OCI-LY1 (cell line): ENCODE data around the gene CKAP2L.

ENCODE experiments used
- H2AFZ ChIP-seq: fragments of 200-600 bp; sonication (generic), shearing (Covaris generic); 2 replicates; pipeline ENCODE4 v1.6.0; 2014; ENCODE audit warnings: antibody characterized with exemption, mild to moderate bottlenecking, low read length
- H3F3A ChIP-seq: fragments of 200-600 bp; sonication (generic), shearing (Covaris generic); 2 replicates; pipeline ENCODE4 v1.6.0; 2014; ENCODE audit warnings: mild to moderate bottlenecking, antibody characterized with exemption, low read length, moderate library complexity; ENCODE audit not compliant: insufficient read depth
- H3K27ac ChIP-seq: fragments of 200-600 bp; sonication (generic); 2 replicates; pipeline ENCODE4 v1.5.1; 2014; ENCODE audit warnings: low read length, mixed run types, mild to moderate bottlenecking, low read depth; ENCODE audit not compliant: poor library complexity, severe bottlenecking
- H3K27me3 ChIP-seq: fragments of 200-600 bp; sonication (generic); 2 replicates; pipeline ENCODE4 v1.6.0; 2014; ENCODE audit warnings: antibody characterized with exemption, mild to moderate bottlenecking, low read length, moderate library complexity; ENCODE audit not compliant: insufficient read depth
- H3K36me3 ChIP-seq: fragments of 200-600 bp; sonication (generic); 2 replicates; pipeline ENCODE4 v1.6.1; 2014; ENCODE audit warnings: mild to moderate bottlenecking, antibody characterized with exemption, low read length, moderate library complexity, mixed read lengths; ENCODE audit not compliant: insufficient read depth
- H3K4me1 ChIP-seq: fragments of 200-600 bp; sonication (generic); 2 replicates; pipeline ENCODE4 v1.5.1; 2014; ENCODE audit warnings: mild to moderate bottlenecking, low read length, moderate library complexity; ENCODE audit not compliant: insufficient read depth, severe bottlenecking
- H3K4me2 ChIP-seq: fragments of 200-600 bp; sonication (generic), shearing (Covaris generic); 2 replicates; pipeline ENCODE4 v1.6.1; 2014; ENCODE audit warnings: low read length
- H3K4me3 ChIP-seq: fragments of 200-600 bp; sonication (generic); 2 replicates; pipeline ENCODE4 v1.5.1; 2014; ENCODE audit warnings: low read length, low read depth, mild to moderate bottlenecking, mixed read lengths; ENCODE audit not compliant: poor library complexity, severe bottlenecking
- H3K79me2 ChIP-seq: fragments of 200-600 bp; shearing (Covaris generic); 2 replicates; pipeline ENCODE4 v1.6.1; 2016; ENCODE audit warnings: mixed run types, low read length, mixed read lengths; ENCODE audit not compliant: insufficient read depth
- H3K9ac ChIP-seq: fragments of 200-600 bp; sonication (generic), shearing (Covaris generic); 2 replicates; pipeline ENCODE4 v1.6.1; 2014; ENCODE audit warnings: mild to moderate bottlenecking, low read length, mixed read lengths
- H3K9me2 ChIP-seq: fragments of 200-600 bp; sonication (generic), shearing (Covaris generic); 2 replicates; pipeline ENCODE4 v1.6.1; 2014; ENCODE audit warnings: low read depth, mild to moderate bottlenecking, low read length, mixed read lengths
- H3K9me3 ChIP-seq: fragments of 200-600 bp; shearing (Covaris generic); 2 replicates; pipeline ENCODE4 v1.6.1; 2014; ENCODE audit warnings: low read length, mixed read lengths
- H4K20me1 ChIP-seq: fragments of 200-600 bp; sonication (generic), shearing (Covaris generic); 2 replicates; pipeline ENCODE4 v1.6.0; 2016; ENCODE audit warnings: mild to moderate bottlenecking, low read length; ENCODE audit not compliant: insufficient read depth
- CTCF ChIP-seq: fragments of 200-600 bp; sonication (generic), shearing (Covaris generic); IDR thresholded peaks from 2 replicates; pipeline ENCODE4 v1.5.1; 2017; ENCODE audit warnings: mild to moderate bottlenecking, antibody characterized with exemption, low read length, moderate library complexity, mixed read lengths
- EZH2 ChIP-seq: fragments of 200-600 bp; sonication (generic), shearing (Covaris generic); IDR thresholded peaks from 2 replicates; pipeline ENCODE4 v1.8.0; 2017; ENCODE audit warnings: borderline replicate concordance, mixed run types, mild to moderate bottlenecking, antibody characterized with exemption, low read length, moderate library complexity, mixed read lengths

Gene CKAP2L

GRCh38 chr2:112728378-112729175 lies 35.8 kb downstream of the CKAP2L start:
- Histone ChIP-seq H3K36me3 (no peaks in the 10 kb centered on the region), H3K79me2 (no peaks in the 10 kb centered on the region), H3K9ac (no peak overlapping the region), H3K27me3 (no peaks in the 10 kb centered on the region), H4K20me1 (no peaks in the 10 kb centered on the region), H3K27ac (no peak overlapping the region), H3K4me2 (no peak overlapping the region), H3K4me1 (peaks cover 4% of the 10 kb centered on the region), H3K9me2 (no peaks in the 10 kb centered on the region), H2AFZ (no peak overlapping the region), H3F3A (no peaks in the 10 kb centered on the region), H3K4me3 (no peak overlapping the region), H3K9me3 (no peaks in the 10 kb centered on the region)
- TF ChIP-seq CTCF (no peak), EZH2 (no peak)

DNA sequence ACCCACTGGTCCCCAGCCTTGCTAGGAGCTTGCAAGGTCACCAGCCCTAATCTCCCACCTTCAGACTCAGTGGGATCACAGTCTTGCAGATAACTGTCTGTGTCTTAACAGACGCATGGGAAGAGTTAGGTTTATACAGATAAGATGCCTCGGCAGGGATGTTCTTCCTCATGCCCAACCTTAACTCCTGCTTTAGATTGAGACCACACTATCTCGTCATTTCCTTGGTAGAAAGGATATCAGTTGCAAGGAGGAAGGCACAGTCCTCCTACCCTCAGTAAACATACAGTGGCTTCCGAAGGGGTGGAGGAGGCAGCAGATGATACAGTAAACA lies 36.4 kb downstream of the CKAP2L start:
- no peaks in the 10 kb centered on the region for H3K36me3 ChIP-seq
- no peak overlapping the region for H3K27ac ChIP-seq
- H3K4me2 ChIP-seq: no peak overlapping the region
- H3F3A ChIP-seq: no peaks in the 10 kb centered on the region
- no peaks in the 10 kb centered on the region for H3K79me2 ChIP-seq
- no peak for TF ChIP-seq EZH2
- TF ChIP-seq CTCF: no peak
- no peaks in the 10 kb centered on the region for H3K9me2 ChIP-seq
- H4K20me1 ChIP-seq: no peaks in the 10 kb centered on the region
- no peaks in the 10 kb centered on the region for H3K27me3 ChIP-seq
- no peaks in the 10 kb centered on the region for H3K9me3 ChIP-seq
- H3K4me3 ChIP-seq: no peak overlapping the region
- no peak overlapping the region for H3K9ac ChIP-seq
- peaks cover 4% of the 10 kb centered on the region for H3K4me1 ChIP-seq
- no peak overlapping the region for H2AFZ ChIP-seq

DNA sequence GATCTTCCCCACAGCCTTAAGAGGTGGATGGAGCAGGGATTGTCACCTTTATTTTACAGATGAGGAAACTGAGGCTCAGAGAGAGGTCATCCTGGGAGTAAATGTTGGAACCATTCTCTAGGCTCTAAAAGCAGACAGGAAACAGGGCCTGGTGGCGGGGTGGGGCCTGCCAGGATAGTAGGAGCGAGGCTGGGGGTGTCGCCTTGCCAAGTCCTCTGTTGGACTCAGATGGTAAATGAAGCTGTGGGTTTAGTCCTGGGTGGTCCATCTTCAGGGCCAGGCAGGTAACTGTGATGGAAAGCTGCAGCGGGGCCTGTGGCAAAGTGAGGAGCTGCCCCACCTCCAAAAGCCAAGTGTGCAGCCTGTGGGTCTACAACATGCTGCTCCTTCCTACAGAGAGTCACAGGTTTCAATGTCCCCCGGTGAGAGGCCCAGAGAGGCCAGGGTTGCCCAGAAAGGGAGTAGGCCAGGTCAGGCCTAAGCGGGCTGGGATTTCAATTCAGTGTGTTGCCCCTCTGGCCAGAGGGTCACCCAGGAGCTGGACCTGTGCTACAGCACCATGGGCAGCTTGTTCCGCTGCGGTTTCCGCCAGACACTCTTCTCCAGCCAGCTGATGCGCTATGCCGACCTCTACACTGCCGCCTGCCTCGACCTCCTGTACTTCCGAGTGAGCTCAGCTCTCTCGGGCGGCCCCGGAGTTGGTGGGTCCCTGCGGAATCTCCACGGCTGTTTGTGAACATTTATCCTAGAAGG lies 37.0 kb downstream of the CKAP2L start:
- no peaks in the 10 kb centered on the region for H3F3A ChIP-seq
- H3K27ac ChIP-seq: no peak overlapping the region
- no peak overlapping the region for H3K4me2 ChIP-seq
- no peaks in the 10 kb centered on the region for H4K20me1 ChIP-seq
- no peaks in the 10 kb centered on the region for H3K27me3 ChIP-seq
- no peaks in the 10 kb centered on the region for H3K9me2 ChIP-seq
- H2AFZ ChIP-seq: no peak overlapping the region
- peaks cover 4% of the 10 kb centered on the region for H3K4me1 ChIP-seq
- TF ChIP-seq CTCF (no peak), EZH2 (no peak)
- no peaks in the 10 kb centered on the region for H3K9me3 ChIP-seq
- H3K36me3 ChIP-seq: no peaks in the 10 kb centered on the region
- no peaks in the 10 kb centered on the region for H3K79me2 ChIP-seq
- no peak overlapping the region for H3K4me3 ChIP-seq
- no peak overlapping the region for H3K9ac ChIP-seq
